GM23248 (cell line): Measurements from ENCODE around the gene SMCO2. TPM values are rescaled to one million over a fixed set of nuclear protein-coding genes. Genes with fewer than 3 reads are reported as not detected.

ENCODE experiments used
- DNase-seq: peaks from one replicate; pipeline ENCODE4 v3.0.0-alpha.2; 2015
- H2AFZ ChIP-seq: fragments of 200-600 bp; sonication (generic); 2 replicates; pipeline ENCODE4 v1.6.1; 2016; ENCODE audit warnings: antibody characterized with exemption
- H3F3A ChIP-seq: fragments of 200-600 bp; sonication (generic); 2 replicates; pipeline ENCODE4 v1.6.1; 2016; ENCODE audit warnings: mild to moderate bottlenecking, antibody characterized with exemption, mixed run types; ENCODE audit not compliant: insufficient read depth
- H3K27ac ChIP-seq: fragments of 200-600 bp; sonication (generic); 2 replicates; pipeline ENCODE4 v1.5.1; 2016; ENCODE audit warnings: mild to moderate bottlenecking
- H3K27me3 ChIP-seq: fragments of 200-600 bp; sonication (generic); replicated peaks from 2 replicates; pipeline ENCODE4 v1.6.1; 2016; ENCODE audit warnings: mild to moderate bottlenecking; ENCODE audit not compliant: insufficient read depth
- H3K36me3 ChIP-seq: fragments of 200-600 bp; sonication (generic); 2 replicates; pipeline ENCODE4 v1.6.1; 2016; ENCODE audit warnings: low read depth, mild to moderate bottlenecking
- H3K4me1 ChIP-seq: fragments of 200-600 bp; sonication (generic); 2 replicates; pipeline ENCODE4 v1.6.1; 2016; ENCODE audit warnings: mild to moderate bottlenecking; ENCODE audit not compliant: insufficient read depth
- H3K4me2 ChIP-seq: fragments of 200-600 bp; sonication (generic); one replicate; pipeline ENCODE4 v1.6.1; 2016; ENCODE audit warnings: mild to moderate bottlenecking; ENCODE audit not compliant: unreplicated experiment
- H3K4me3 ChIP-seq: fragments of 200-600 bp; sonication (generic); 2 replicates; pipeline ENCODE4 v1.5.1; 2016; ENCODE audit warnings: mild to moderate bottlenecking
- H3K79me2 ChIP-seq: fragments of 200-600 bp; sonication (generic); 2 replicates; pipeline ENCODE4 v1.6.1; 2016; ENCODE audit warnings: mild to moderate bottlenecking; ENCODE audit not compliant: insufficient read depth
- H3K9ac ChIP-seq: fragments of 200-600 bp; sonication (generic); 2 replicates; pipeline ENCODE4 v1.6.1; 2016; ENCODE audit warnings: mild to moderate bottlenecking
- H3K9me2 ChIP-seq: fragments of 200-600 bp; sonication (generic); 2 replicates; pipeline ENCODE4 v1.6.1; 2016; ENCODE audit warnings: mixed run types, mild to moderate bottlenecking, moderate library complexity; ENCODE audit not compliant: insufficient read depth
- H3K9me3 ChIP-seq: fragments of 200-600 bp; sonication (generic); one replicate; pipeline ENCODE4 v1.6.1; 2017; ENCODE audit warnings: low read depth
- H4K20me1 ChIP-seq: fragments of 200-600 bp; sonication (generic); 2 replicates; pipeline ENCODE4 v1.6.0; 2016; ENCODE audit not compliant: insufficient read depth
- EZH2 ChIP-seq: fragments of 200-600 bp; sonication (generic); IDR thresholded peaks from 2 replicates; pipeline ENCODE4 v1.6.1; 2018; ENCODE audit warnings: antibody characterized with exemption, mild to moderate bottlenecking; ENCODE audit not compliant: insufficient read depth, poor library complexity, severe bottlenecking
- EZH2phosphoT487 ChIP-seq: fragments of 200-600 bp; sonication (generic); IDR thresholded peaks from 2 replicates; pipeline ENCODE4 v1.6.1; 2018; ENCODE audit warnings: antibody characterized with exemption, moderate library complexity, mild to moderate bottlenecking, low read depth; ENCODE audit not compliant: insufficient read depth
- WGBS, 2 experiments: methylation state at CpG; one replicate each; pipeline ENCODE4 v1.1.6; 2015 to 2017; ENCODE audit warnings: low lambda C conversion rate in 2 of 2, low coverage in 1 of 2; ENCODE audit errors: missing lambda C conversion rate in 2 of 2; 5-methylcytosine and 5-hydroxymethylcytosine counted together
- in situ Hi-C: fragments of 300-500 bp; cut with MboI; formaldehyde crosslinking; loops from 2 replicates; pipeline ENCODE4 v1.15.0; 2020
- polyA plus RNA-seq: library from polyadenylated mRNA; unstranded; fragments of >200 nt; fragmentation: Nextera tagmentation; extraction: Ambion mirVana; gene quantifications from 2 replicates; pipeline ENCODE4 v1.2.1, GENCODE V29; 2016
- total RNA-seq: library from RNA; depleted of rRNA; stranded (reverse); fragments of >200 nt; shearing (Covaris generic); gene quantifications from 2 replicates; pipeline ENCODE4 v1.2.3, GENCODE V29; 2014; rRNA removed

Gene SMCO2
- total RNA-seq = not detected in 2 replicates
- polyA plus RNA-seq = 0.18 TPM in 1 of 2 replicates, not detected in the other

- H3K4me3 ChIP-seq = no peak within 1 kb of the TSS
- in situ Hi-C loops = no loop called here
- no peaks in the 10 kb centered on the region for H3K4me1 ChIP-seq
- no peaks in the 10 kb centered on the region for H3K27me3 ChIP-seq
- H3K79me2 ChIP-seq = no peaks in the 10 kb centered on the region
- no peaks in the 10 kb centered on the region for H3F3A ChIP-seq
- H3K36me3 ChIP-seq = no peaks in the 10 kb centered on the region
- no peaks in the 10 kb centered on the region for H3K9me3 ChIP-seq
- no peak for TF ChIP-seq EZH2phosphoT487
- no peak for TF ChIP-seq EZH2
- H3K9me2 ChIP-seq = no peaks in the 10 kb centered on the region
- H2AFZ ChIP-seq = no peak within 1 kb of the TSS
- DNase-seq = no peak
- H4K20me1 ChIP-seq = no peaks in the 10 kb centered on the region
- WGBS, 2 experiments = 75 to 87% methylated on average over 3 of the region's 3 CpGs
- H3K9ac ChIP-seq = no peak within 1 kb of the TSS
- H3K4me2 ChIP-seq = no peak within 1 kb of the TSS
- no peak within 1 kb of the TSS for H3K27ac ChIP-seq
Measured at GRCh38 chr12:27446436-27446835, at the start of gene SMCO2. TSS of gene SMCO2 (plus strand) at chr12:27446736. CDS start at chr12:27470632, 23,896 bp downstream.

GRCh38 chr12:27398466-27398865 lies 48.1 kb upstream of the SMCO2 start:
- Histone ChIP-seq H2AFZ (no peak overlapping the region), H3K9me2 (no peaks in the 10 kb centered on the region), H3K27ac (no peak overlapping the region), H3K36me3 (no peaks in the 10 kb centered on the region; the same call in 1 of the 2 replicates), H4K20me1 (no peaks in the 10 kb centered on the region), H3K79me2 (no peaks in the 10 kb centered on the region), H3K4me2 (no peak overlapping the region), H3K9ac (no peak overlapping the region), H3F3A (no peaks in the 10 kb centered on the region), H3K27me3 (no peaks in the 10 kb centered on the region), H3K4me1 (no peaks in the 10 kb centered on the region), H3K9me3 (no peaks in the 10 kb centered on the region), H3K4me3 (no peak overlapping the region)
- 68 to 87% methylated on average over 2 of the region's 2 CpGs for WGBS, 2 experiments
- TF ChIP-seq EZH2 (no peak), EZH2phosphoT487 (no peak)
- in situ Hi-C loops = no loop called here
- DNase-seq = no peak

GRCh38 chr12:27399074-27399473 lies 47.5 kb upstream of the SMCO2 start:
- no peak for DNase-seq
- H3K4me3 ChIP-seq = no peak overlapping the region
- no peak for TF ChIP-seq EZH2phosphoT487
- TF ChIP-seq EZH2 = no peak
- H3K9me2 ChIP-seq = no peaks in the 10 kb centered on the region
- no peak overlapping the region for H3K9ac ChIP-seq
- H3K4me2 ChIP-seq = no peak overlapping the region
- H3K27me3 ChIP-seq = no peaks in the 10 kb centered on the region
- no peaks in the 10 kb centered on the region for H4K20me1 ChIP-seq
- H2AFZ ChIP-seq = no peak overlapping the region
- H3K4me1 ChIP-seq = no peaks in the 10 kb centered on the region
- no peaks in the 10 kb centered on the region for H3K9me3 ChIP-seq
- H3K36me3 ChIP-seq = peaks cover under 1% of the 10 kb centered on the region; the same call in 1 of the 2 replicates
- in situ Hi-C loops = no loop called here
- no peaks in the 10 kb centered on the region for H3F3A ChIP-seq
- H3K79me2 ChIP-seq = no peaks in the 10 kb centered on the region
- H3K27ac ChIP-seq = no peak overlapping the region
- WGBS, 2 experiments = 88 to 100% methylated on average over 2 of the region's 2 CpGs

- H3K9me2 ChIP-seq = no peaks in the 10 kb centered on the region
- 0 out of 2 replicates have a peak, but pooled peaks cover 5% of the 10 kb centered on the region for H3K36me3 ChIP-seq
- H3K4me3 ChIP-seq = no peak overlapping the region
- H4K20me1 ChIP-seq = no peaks in the 10 kb centered on the region
- H3K4me1 ChIP-seq = no peaks in the 10 kb centered on the region
- H3K79me2 ChIP-seq = no peaks in the 10 kb centered on the region
- H3K9ac ChIP-seq = no peak overlapping the region
- TF ChIP-seq EZH2 = no peak
- no peak for TF ChIP-seq EZH2phosphoT487
- DNase-seq = no peak
- H3K27ac ChIP-seq = no peak overlapping the region
- H2AFZ ChIP-seq = no peak overlapping the region
- in situ Hi-C loops = no loop called here
- 61 to 64% methylated on average over 5 of the region's 5 CpGs for WGBS, 2 experiments
- no peaks in the 10 kb centered on the region for H3F3A ChIP-seq
- H3K4me2 ChIP-seq = no peak overlapping the region
- H3K9me3 ChIP-seq = no peaks in the 10 kb centered on the region
- no peaks in the 10 kb centered on the region for H3K27me3 ChIP-seq
Measured at GRCh38 chr12:27400856-27401354, 45.6 kb upstream of the SMCO2 start.

- no peaks in the 10 kb centered on the region for H3K27me3 ChIP-seq
- H3K4me2 ChIP-seq = no peak overlapping the region
- no peaks in the 10 kb centered on the region for H3F3A ChIP-seq
- in situ Hi-C loops = no loop called here
- DNase-seq = no peak
- no peaks in the 10 kb centered on the region for H3K79me2 ChIP-seq
- no peaks in the 10 kb centered on the region for H3K9me2 ChIP-seq
- H3K4me3 ChIP-seq = no peak overlapping the region
- H3K27ac ChIP-seq = no peak overlapping the region
- no peaks in the 10 kb centered on the region for H3K4me1 ChIP-seq
- H4K20me1 ChIP-seq = no peaks in the 10 kb centered on the region
- H3K9ac ChIP-seq = no peak overlapping the region
- no peak for TF ChIP-seq EZH2
- TF ChIP-seq EZH2phosphoT487 = no peak
- H2AFZ ChIP-seq = no peak overlapping the region
- H3K9me3 ChIP-seq = no peaks in the 10 kb centered on the region
- peaks cover 6% of the 10 kb centered on the region for H3K36me3 ChIP-seq
Measured at GRCh38 chr12:27412047-27412446, 34.5 kb upstream of the SMCO2 start.
